Measurements from ENCODE around the gene SNX9. TPM values are rescaled to one million over a fixed set of nuclear protein-coding genes. Genes with fewer than 3 reads are reported as not detected.

Gene SNX9
- total RNA-seq, 1 experiment from 2014 or later = 27.4 TPM

- peaks cover 2% of the 10 kb centered on the region for H3K4me1 ChIP-seq
- H3K9me3 Mint-ChIP-seq (ENCODE audit: unreplicated experiment) = no peaks in the 10 kb centered on the region
- ChIA-PET POLR2A (no interaction called here), CTCF (no interaction called here)
- no peaks in the 10 kb centered on the region for H3K27me3 ChIP-seq (replicated peaks; ENCODE audit: control insufficient read depth, insufficient read depth, low read length)
- H3K4me3 ChIP-seq (ENCODE audit: low read depth, low read length) = no peak overlapping the region
- no peaks in the 10 kb centered on the region for H3K9me3 ChIP-seq
- DNase-seq = no peak
- no peaks in the 10 kb centered on the region for H3K36me3 ChIP-seq (ENCODE audit: control insufficient read depth, insufficient read depth, low read length)
- intact Hi-C loops (cut with micrococcal nuclease; ENCODE audit: unreplicated experiment) = no loop called here
- TF ChIP-seq CTCF (IDR thresholded peaks at IDR 0.05; ENCODE audit: insufficient read depth in 1 of 2, low read depth in 1 of 2, low read length in 1 of 2, severe bottlenecking in 1 of 2, unreplicated experiment in 1 of 2) = no peak
- H3K36me3 Mint-ChIP-seq (ENCODE audit: insufficient read depth, unreplicated experiment) = no peaks in the 10 kb centered on the region
- H3K4me1 Mint-ChIP-seq (ENCODE audit: low read depth, unreplicated experiment) = peaks cover 12% of the 10 kb centered on the region
- no peaks in the 10 kb centered on the region for H3K27me3 Mint-ChIP-seq (ENCODE audit: insufficient read depth, unreplicated experiment)
- no TSS peak for BruUV-seq (replicated peaks)
- H3K4me3 Mint-ChIP-seq (ENCODE audit: unreplicated experiment) = no peak overlapping the region
- no peak overlapping the region for H3K27ac Mint-ChIP-seq (ENCODE audit: unreplicated experiment)
Observed at GRCh38 chr6:157974967-157975366, 151.9 kb downstream of the SNX9 start.

GRCh38 chr6:157975456-157975855 lies 152.4 kb downstream of the SNX9 start:
- no TSS peak for BruUV-seq (replicated peaks)
- H3K4me1 ChIP-seq = peaks cover 6% of the 10 kb centered on the region
- no peaks in the 10 kb centered on the region for H3K9me3 ChIP-seq
- no peaks in the 10 kb centered on the region for H3K27me3 ChIP-seq (replicated peaks; ENCODE audit: control insufficient read depth, insufficient read depth, low read length)
- Mint-ChIP-seq H3K9me3 (ENCODE audit: unreplicated experiment) (no peaks in the 10 kb centered on the region), H3K27me3 (ENCODE audit: insufficient read depth, unreplicated experiment) (no peaks in the 10 kb centered on the region), H3K4me1 (ENCODE audit: low read depth, unreplicated experiment) (peaks cover 12% of the 10 kb centered on the region), H3K4me3 (ENCODE audit: unreplicated experiment) (no peak overlapping the region), H3K27ac (ENCODE audit: unreplicated experiment) (no peak overlapping the region), H3K36me3 (ENCODE audit: insufficient read depth, unreplicated experiment) (no peaks in the 10 kb centered on the region)
- no peak for TF ChIP-seq CTCF (IDR thresholded peaks at IDR 0.05; ENCODE audit: insufficient read depth in 1 of 2, low read depth in 1 of 2, low read length in 1 of 2, severe bottlenecking in 1 of 2, unreplicated experiment in 1 of 2)
- intact Hi-C loops (cut with micrococcal nuclease; ENCODE audit: unreplicated experiment) = no loop called here
- no peak for DNase-seq
- ChIA-PET CTCF (no interaction called here), POLR2A (no interaction called here)
- no peaks in the 10 kb centered on the region for H3K36me3 ChIP-seq (ENCODE audit: control insufficient read depth, insufficient read depth, low read length)
- H3K4me3 ChIP-seq (ENCODE audit: low read depth, low read length) = no peak overlapping the region

GRCh38 chr6:157976345-157977175 lies 153.5 kb downstream of the SNX9 start:
- no TSS peak for BruUV-seq (replicated peaks)
- no peaks in the 10 kb centered on the region for H3K9me3 ChIP-seq
- CTCF ChIA-PET = no interaction called here
- Mint-ChIP-seq H3K27ac (ENCODE audit: unreplicated experiment) (no peak overlapping the region), H3K4me1 (ENCODE audit: low read depth, unreplicated experiment) (peaks cover 12% of the 10 kb centered on the region), H3K9me3 (ENCODE audit: unreplicated experiment) (no peaks in the 10 kb centered on the region), H3K27me3 (ENCODE audit: insufficient read depth, unreplicated experiment) (no peaks in the 10 kb centered on the region), H3K36me3 (ENCODE audit: insufficient read depth, unreplicated experiment) (no peaks in the 10 kb centered on the region), H3K4me3 (ENCODE audit: unreplicated experiment) (no peak overlapping the region)
- H3K36me3 ChIP-seq (ENCODE audit: control insufficient read depth, insufficient read depth, low read length) = no peaks in the 10 kb centered on the region
- POLR2A ChIA-PET = no interaction called here
- H3K27me3 ChIP-seq (replicated peaks; ENCODE audit: control insufficient read depth, insufficient read depth, low read length) = no peaks in the 10 kb centered on the region
- H3K4me3 ChIP-seq (ENCODE audit: low read depth, low read length) = no peak overlapping the region
- intact Hi-C loops (cut with micrococcal nuclease; ENCODE audit: unreplicated experiment) = no loop called here
- no peak for TF ChIP-seq CTCF (IDR thresholded peaks at IDR 0.05; ENCODE audit: insufficient read depth in 1 of 2, low read depth in 1 of 2, low read length in 1 of 2, severe bottlenecking in 1 of 2, unreplicated experiment in 1 of 2)
- H3K4me1 ChIP-seq = peaks cover 16% of the 10 kb centered on the region
- no peak for DNase-seq

Data from Caco-2 (cell line).